ENCODE results near the gene IQGAP3. TPM values are rescaled to one million over a fixed set of nuclear protein-coding genes. Genes with fewer than 3 reads are reported as not detected.
A peak's percentile ranks its signal among the peaks of the same experiment; 100 is the strongest.

The IQGAP3 gene
- total and polyA plus RNA-seq, 2 donors (not counting 1 experiment from before 2014, with no cell fraction given): 0.07 to 0.12 TPM

- peak; percentile 39 for ATAC-seq (ENCODE audit: low read depth)
- peak overlapping the region; percentile 67 for H3K4me2 ChIP-seq (replicated peaks; ENCODE audit: low read depth, low read length, poor library complexity, severe bottlenecking)
These were observed 47.3 kb downstream of the IQGAP3 start for GRCh38 chr1:156525071-156525501.

More at GRCh38 chr1:156525071-156525501, 47.3 kb downstream of the IQGAP3 start:
- Histone ChIP-seq H3K36me3 (replicated peaks in 1 of 2; ENCODE audit: control extremely low read depth in 1 of 2, control insufficient read depth in 1 of 2, extremely low read depth in 1 of 2, insufficient read depth in 2 of 2, low read length in 1 of 2) (no peaks in the 10 kb centered on the region), H3K27me3 (replicated peaks in 1 of 4; ENCODE audit: control extremely low read depth in 1 of 4, control insufficient read depth in 3 of 4, insufficient read depth in 4 of 4, low read length in 3 of 4) (no peaks in the 10 kb centered on the region), H3K4me1 (ENCODE audit: control insufficient read depth in 2 of 2, insufficient read depth in 2 of 2, low read length in 2 of 2) (peaks cover 20 to 24% of the 10 kb centered on the region in 2 donors), H3K9me3 (ENCODE audit: control extremely low read depth in 1 of 3, control insufficient read depth in 2 of 3, insufficient read depth in 1 of 3, low read length in 2 of 3) (no peaks in the 10 kb centered on the region), H4K20me1 (ENCODE audit: control insufficient read depth, insufficient read depth, low read length, poor library complexity, severe bottlenecking) (no peaks in the 10 kb centered on the region), H3K79me2 (ENCODE audit: control insufficient read depth, insufficient read depth, low read length) (no peaks in the 10 kb centered on the region), H3K9ac (ENCODE audit: low read length) (peak overlapping the region; percentile 41), H3K4me3 (ENCODE audit: control extremely low read depth in 1 of 5, extremely low read depth in 1 of 5, insufficient read depth in 1 of 5, low read depth in 2 of 5, low read length in 4 of 5) (peak overlapping the region in 2 of 5 experiments; percentile 16 to 18), H3K27ac (ENCODE audit: low read length in 2 of 2) (peak overlapping the region in 1 of 2 donors; percentile 49), H2AFZ (ENCODE audit: insufficient read depth, low read depth, low read length, poor library complexity, severe bottlenecking) (peak overlapping the region; percentile 55)
- H3K27ac Mint-ChIP-seq: peak overlapping the region; percentile 28
- POLR2A ChIA-PET: interaction anchor here (0.9 to 2.2 kb wide), 4 partner anchors 9 to 36 kb away, joined by 3 to 6 read pairs (median 4); no protein-coding TSS in a partner anchor
- H3K4me3 Mint-ChIP-seq: peak overlapping the region; percentile 71
- no peak for TF ChIP-seq CTCF (IDR thresholded peaks at IDR 0.05)
- TF ChIP-seq EZH2 (IDR thresholded peaks at IDR 0.05; ENCODE audit: borderline replicate concordance, insufficient read depth, low read depth, low read length, poor library complexity, severe bottlenecking): no peak
- 0% methylated on average over 2 of the region's 6 CpGs for WGBS (ENCODE audit: insufficient coverage)
- CTCF ChIA-PET: interaction anchor here (0.7 to 4.2 kb wide), 11 partner anchors 9 to 113 kb away, joined by 3 to 26 read pairs (median 5); no protein-coding TSS in a partner anchor
- intact Hi-C loops (cut with micrococcal nuclease): no loop called here
- H3K4me1 Mint-ChIP-seq: peaks cover 23% of the 10 kb centered on the region
- no peaks in the 10 kb centered on the region for H3K9me3 Mint-ChIP-seq (ENCODE audit: insufficient read depth)
- peak; percentile 48 for DNase-seq
- H3K27me3 Mint-ChIP-seq: no peaks in the 10 kb centered on the region
